ENCODE results near the gene RPS5.

RPS5 gene

GRCh38 chr19:58380037-58380661, 6.9 kb upstream of the RPS5 start:
- in situ Hi-C loops (cut with HindIII; ENCODE audit: low sequenced_read_pairs) = no loop called here
- no peak for TF ChIP-seq CTCF (IDR thresholded peaks at IDR 0.05; ENCODE audit: low read depth, low read length, missing control alignments)
- no peak for DNase-seq (ENCODE audit: low read depth)
- H3K4me3 ChIP-seq (ENCODE audit: low read depth, low read length) = peak overlapping the region; percentile 78

GRCh38 chr19:58380662-58381459, 6.2 kb upstream of the RPS5 start, which contains the start of gene ZNF837:
ZNF837 (minus strand) TSS chr19:58381030; CDS start chr19:58369332, 11,698 bp downstream.
- peak within 1 kb of the TSS; percentile 78 for H3K4me3 ChIP-seq (ENCODE audit: low read depth, low read length)
- no peak for TF ChIP-seq CTCF (IDR thresholded peaks at IDR 0.05; ENCODE audit: low read depth, low read length, missing control alignments)
- DNase-seq (ENCODE audit: low read depth) = peak; percentile 100
- in situ Hi-C loops (cut with HindIII; ENCODE audit: low sequenced_read_pairs) = no loop called here

- in situ Hi-C loops (cut with HindIII; ENCODE audit: low sequenced_read_pairs) = no loop called here
Observed at GRCh38 chr19:58381460-58382212, 5.4 kb upstream of the RPS5 start.

GRCh38 chr19:58382997-58383603, 4.0 kb upstream of the RPS5 start:
- no peak for DNase-seq (ENCODE audit: low read depth)
- no peak for TF ChIP-seq CTCF (IDR thresholded peaks at IDR 0.05; ENCODE audit: low read depth, low read length, missing control alignments)

More at GRCh38 chr19:58381460-58382212, 5.4 kb upstream of the RPS5 start:
- no peak for TF ChIP-seq CTCF (IDR thresholded peaks at IDR 0.05; ENCODE audit: low read depth, low read length, missing control alignments)
- DNase-seq (ENCODE audit: low read depth) = no peak
- H3K4me3 ChIP-seq (ENCODE audit: low read depth, low read length) = peak overlapping the region; percentile 78

GRCh38 chr19:58385313-58385890, 1.7 kb upstream of the RPS5 start:
- DNase-seq (ENCODE audit: low read depth) = no peak
- in situ Hi-C loops (cut with HindIII; ENCODE audit: low sequenced_read_pairs) = no loop called here
- TF ChIP-seq CTCF (IDR thresholded peaks at IDR 0.05; ENCODE audit: low read depth, low read length, missing control alignments) = no peak
- H3K4me3 ChIP-seq (ENCODE audit: low read depth, low read length) = peak overlapping the region; percentile 88

More at GRCh38 chr19:58382997-58383603, 4.0 kb upstream of the RPS5 start:
- in situ Hi-C loops (cut with HindIII; ENCODE audit: low sequenced_read_pairs) = no loop called here
- H3K4me3 ChIP-seq (ENCODE audit: low read depth, low read length) = no peak overlapping the region
